Measurements from ENCODE around the gene ADCY7.

- TF ChIP-seq CTCF (IDR thresholded peaks at IDR 0.05; ENCODE audit: insufficient read depth, low read length) = no peak
- no peak for TF ChIP-seq GABPA (IDR thresholded peaks at IDR 0.05; ENCODE audit: low read depth)
- TF ChIP-seq POLR2AphosphoS5 (IDR thresholded peaks at IDR 0.05; ENCODE audit: low read depth) = no peak
Observed at GRCh38 chr16:50261160-50261706, 5.1 kb upstream of the ADCY7 start.
